Keratinocyte (primary cell): Measurements from ENCODE around the gene KLK8. TPM values are rescaled to one million over a fixed set of nuclear protein-coding genes. Genes with fewer than 3 reads are reported as not detected.

Experiments
- DNase-seq: peaks from one replicate; pipeline ENCODE4 v3.0.0-alpha.2; 2011; ENCODE audit warnings: low read depth, missing footprints, low spot score
- FAIRE-seq: peaks from 2 replicates; lab custom pipeline; 2011; peaks lifted over from hg19 to GRCh38; lab: Jason Lieb, UNC
- H2AFZ ChIP-seq: 2 replicates; pipeline ENCODE4 v1.6.0; 2012; ENCODE audit warnings: low read length, control low read depth, inconsistent platforms; ENCODE audit not compliant: control insufficient read depth
- H3K27ac ChIP-seq: 2 replicates; pipeline ENCODE4 v1.5.1; 2011; ENCODE audit warnings: low read length; ENCODE audit not compliant: control insufficient read depth, insufficient read depth
- H3K27me3 ChIP-seq: 3 replicates; pipeline ENCODE4 v1.6.0; 2011; ENCODE audit warnings: low read length; ENCODE audit not compliant: control insufficient read depth, insufficient read depth; ENCODE audit errors: extremely low read depth
- H3K36me3 ChIP-seq, 2 experiments: 2 replicates in 1 of 2; 3 replicates in 1 of 2; pipeline ENCODE4 v1.5.1; 2011; ENCODE audit warnings: low read length in 2 of 2, mild to moderate bottlenecking in 1 of 2; ENCODE audit not compliant: control insufficient read depth in 2 of 2, insufficient read depth in 2 of 2; ENCODE audit errors: extremely low read depth in 1 of 2
- H3K4me1 ChIP-seq: 3 replicates; pipeline ENCODE4 v1.5.1; 2011; ENCODE audit warnings: low read length; ENCODE audit not compliant: control insufficient read depth, insufficient read depth; ENCODE audit errors: extremely low read depth
- H3K4me2 ChIP-seq: 3 replicates; pipeline ENCODE4 v1.6.0; 2011; ENCODE audit warnings: low read depth, low read length; ENCODE audit not compliant: control insufficient read depth, insufficient read depth; ENCODE audit errors: extremely low read depth
- H3K4me3 ChIP-seq, 3 experiments: fragments of 200-600 bp in 1 of 3; sonication (generic) in 1 of 3; 2 replicates in 2 of 3; 3 replicates in 1 of 3; pipeline ENCODE4 v1.5.1; 2011 to 2016; ENCODE audit warnings: low read length in 3 of 3, mild to moderate bottlenecking in 3 of 3, control low read depth in 2 of 3, inconsistent platforms in 1 of 3, low read depth in 1 of 3, mixed read lengths in 1 of 3, mixed run types in 1 of 3, moderate library complexity in 1 of 3; ENCODE audit not compliant: control insufficient read depth in 2 of 3, insufficient read depth in 2 of 3; ENCODE audit errors: extremely low read depth in 1 of 3
- H3K79me2 ChIP-seq: 2 replicates; pipeline ENCODE4 v1.6.0; 2012; ENCODE audit warnings: low read length; ENCODE audit not compliant: control insufficient read depth, insufficient read depth
- H3K9ac ChIP-seq: 3 replicates; pipeline ENCODE4 v1.6.0; 2011; ENCODE audit warnings: low read length; ENCODE audit not compliant: control insufficient read depth, insufficient read depth; ENCODE audit errors: extremely low read depth
- H3K9me1 ChIP-seq: 3 replicates; pipeline ENCODE4 v1.6.0; 2011; ENCODE audit warnings: low read length; ENCODE audit not compliant: control insufficient read depth, insufficient read depth; ENCODE audit errors: extremely low read depth
- H3K9me3 ChIP-seq: 2 replicates; pipeline ENCODE4 v1.5.1; 2012; ENCODE audit warnings: low read depth, low read length; ENCODE audit not compliant: control insufficient read depth
- H4K20me1 ChIP-seq: 3 replicates; pipeline ENCODE4 v1.6.0; 2011; ENCODE audit warnings: low read length; ENCODE audit not compliant: control insufficient read depth, insufficient read depth; ENCODE audit errors: extremely low read depth
- CTCF ChIP-seq, 3 experiments: IDR thresholded peaks in 1 of 3; conservative IDR thresholded peaks in 1 of 3; optimal IDR thresholded peaks in 1 of 3; 2 replicates in 2 of 3; 3 replicates in 1 of 3; pipeline versions ENCODE3 to v1.5.1; 2011; ENCODE audit warnings: low read length in 3 of 3, mild to moderate bottlenecking in 3 of 3, moderate library complexity in 2 of 3, control low read depth in 1 of 3, inconsistent platforms in 1 of 3; ENCODE audit not compliant: insufficient read depth in 2 of 3; ENCODE audit errors: extremely low read depth in 1 of 3
- EZH2 ChIP-seq: IDR thresholded peaks from one replicate; pipeline ENCODE4 v1.6.1; 2012; ENCODE audit warnings: inconsistent platforms, mild to moderate bottlenecking, low read length, moderate library complexity
- dilution Hi-C: fragments of 300-500 bp; cut with MboI; formaldehyde crosslinking; loops from one replicate; pipeline ENCODE4 v1.7.0; 2020; ENCODE audit warnings: low sequenced_read_pairs; ENCODE audit not compliant: extremely low pct_ligation_motif_present
- polyA plus RNA-seq, 5 experiments: library from polyadenylated mRNA; depleted of rRNA in 3 of 5; stranded (reverse) in 3 of 5; stranded (forward) in 1 of 5; unstranded in 1 of 5; fragments of >200 nt; gene quantifications; 1 replicate in 1 of 5; 2 replicates in 3 of 5; 3 replicates in 1 of 5; pipeline versions ENCODE4 v1.2.1 to v1.2.3, GENCODE V29; 2011 to 2012; ENCODE audit warnings: missing spikeins in 2 of 5, low read depth in 1 of 5, low replicate concordance in 1 of 5

Gene KLK8
- polyA plus RNA-seq, 1 donor (not counting 4 experiments of a cell fraction or from before 2014, with no cell fraction given): 118 TPM

- TF ChIP-seq CTCF (optimal IDR thresholded peaks at IDR 0.05 in 1 of 3, IDR thresholded peaks at IDR 0.05 in 1 of 3, conservative IDR thresholded peaks at IDR 0.05 in 1 of 3; ENCODE audit: extremely low read depth in 1 of 3, insufficient read depth in 2 of 3, low read length in 3 of 3): no peak
- no peak for TF ChIP-seq EZH2
- DNase-seq (no peak), FAIRE-seq (no peak)
- dilution Hi-C loops: no loop called here
- Histone ChIP-seq H3K9me3 (peaks cover 3% of the 10 kb centered on the region), H3K27ac (no peak overlapping the region), H3K4me1 (peaks cover 11% of the 10 kb centered on the region), H3K36me3 (no peaks in the 10 kb centered on the region), H3K79me2 (no peaks in the 10 kb centered on the region), H3K4me2 (no peak overlapping the region), H4K20me1 (no peaks in the 10 kb centered on the region), H2AFZ (no peak overlapping the region), H3K9ac (no peak overlapping the region), H3K27me3 (no peaks in the 10 kb centered on the region), H3K4me3 (no peak overlapping the region), H3K9me1 (no peaks in the 10 kb centered on the region)
Measured at GRCh38 chr19:50964266-50964665, 37.1 kb downstream of the KLK8 start.

- Histone ChIP-seq H3K27me3 (peaks cover 4% of the 10 kb centered on the region), H3K79me2 (no peaks in the 10 kb centered on the region), H3K4me1 (peaks cover 3% of the 10 kb centered on the region), H3K9ac (no peak overlapping the region), H2AFZ (no peak overlapping the region), H4K20me1 (no peaks in the 10 kb centered on the region), H3K9me3 (peaks cover 3% of the 10 kb centered on the region), H3K27ac (no peak overlapping the region), H3K4me3 (no peak overlapping the region), H3K9me1 (no peaks in the 10 kb centered on the region), H3K36me3 (no peaks in the 10 kb centered on the region), H3K4me2 (no peak overlapping the region)
- FAIRE-seq: no peak
- no peak for DNase-seq
- TF ChIP-seq CTCF (optimal IDR thresholded peaks at IDR 0.05 in 1 of 3, IDR thresholded peaks at IDR 0.05 in 1 of 3, conservative IDR thresholded peaks at IDR 0.05 in 1 of 3; ENCODE audit: extremely low read depth in 1 of 3, insufficient read depth in 2 of 3, low read length in 3 of 3): no peak
- no peak for TF ChIP-seq EZH2
- dilution Hi-C loops: no loop called here
Measured at GRCh38 chr19:50963381-50963780, 38.0 kb downstream of the KLK8 start.
